GM13977 (cell line): ENCODE data around the gene ZFR2.

Source experiments
- DNase-seq: peaks from one replicate; pipeline ENCODE4 v3.0.0; 2012; ENCODE audit warnings: low spot score
- in situ Hi-C: fragments of 300-500 bp; cut with MboI; formaldehyde crosslinking; loops from one replicate; pipeline ENCODE4 v1.12.0; 2022; ENCODE audit warnings: low sequenced_read_pairs, low pct_unique_long_range_greater_than_20kb, mixed read lengths, inconsistent platforms; ENCODE audit not compliant: unreplicated experiment
- TF ChIP-seq, protein P1 (sequence below): IDR thresholded peaks from 2 replicates; pipeline ENCODE4 v1.5.1; 2012; ENCODE audit warnings: mild to moderate bottlenecking, control low read depth; ENCODE audit not compliant: insufficient read depth; ENCODE audit errors: extremely low read depth, missing control alignments

The ZFR2 gene

DNA sequence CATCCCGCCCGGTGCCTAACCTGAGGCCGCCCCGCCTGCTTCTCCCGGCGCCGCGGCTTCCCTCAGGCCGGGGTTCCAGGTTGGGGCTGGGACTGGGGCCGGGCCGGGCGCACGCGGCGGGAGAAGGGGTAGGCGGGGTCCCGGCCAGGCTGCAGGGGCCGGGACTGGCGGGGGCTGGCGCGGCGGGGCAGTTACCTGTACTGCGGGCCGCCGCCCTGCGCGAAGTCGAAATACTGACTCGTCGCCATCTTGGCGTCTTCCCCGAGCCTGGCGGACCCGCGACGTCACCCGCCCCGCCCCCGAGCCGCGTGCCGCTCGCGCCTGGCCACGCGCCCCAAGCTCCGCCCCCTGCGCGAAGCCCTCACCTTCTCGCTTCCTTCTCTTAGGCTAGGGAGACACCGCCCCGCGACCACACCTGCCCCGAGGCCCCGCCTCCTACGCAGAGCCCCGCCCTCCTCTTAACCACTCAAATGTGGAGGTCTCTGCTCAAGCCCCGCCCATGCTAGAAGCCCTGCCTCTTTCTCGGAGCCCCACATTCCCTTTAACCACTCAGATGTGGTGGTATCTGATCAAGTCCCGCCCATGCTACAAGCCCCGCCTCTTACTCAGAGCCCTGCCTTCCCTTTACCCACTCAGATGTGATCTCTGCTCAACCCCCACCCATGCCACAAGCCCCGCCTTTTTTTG lies at the start of gene ZFR2:
ZFR2 (minus strand) TSS at position 269 of the 687 bp plus-strand sequence; CDS start at position 248, 21 bp downstream.
- in situ Hi-C loops = no loop called here
- TF ChIP-seq, protein P1, sequence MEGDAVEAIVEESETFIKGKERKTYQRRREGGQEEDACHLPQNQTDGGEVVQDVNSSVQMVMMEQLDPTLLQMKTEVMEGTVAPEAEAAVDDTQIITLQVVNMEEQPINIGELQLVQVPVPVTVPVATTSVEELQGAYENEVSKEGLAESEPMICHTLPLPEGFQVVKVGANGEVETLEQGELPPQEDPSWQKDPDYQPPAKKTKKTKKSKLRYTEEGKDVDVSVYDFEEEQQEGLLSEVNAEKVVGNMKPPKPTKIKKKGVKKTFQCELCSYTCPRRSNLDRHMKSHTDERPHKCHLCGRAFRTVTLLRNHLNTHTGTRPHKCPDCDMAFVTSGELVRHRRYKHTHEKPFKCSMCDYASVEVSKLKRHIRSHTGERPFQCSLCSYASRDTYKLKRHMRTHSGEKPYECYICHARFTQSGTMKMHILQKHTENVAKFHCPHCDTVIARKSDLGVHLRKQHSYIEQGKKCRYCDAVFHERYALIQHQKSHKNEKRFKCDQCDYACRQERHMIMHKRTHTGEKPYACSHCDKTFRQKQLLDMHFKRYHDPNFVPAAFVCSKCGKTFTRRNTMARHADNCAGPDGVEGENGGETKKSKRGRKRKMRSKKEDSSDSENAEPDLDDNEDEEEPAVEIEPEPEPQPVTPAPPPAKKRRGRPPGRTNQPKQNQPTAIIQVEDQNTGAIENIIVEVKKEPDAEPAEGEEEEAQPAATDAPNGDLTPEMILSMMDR = no peak
- DNase-seq = no peak

DNA sequence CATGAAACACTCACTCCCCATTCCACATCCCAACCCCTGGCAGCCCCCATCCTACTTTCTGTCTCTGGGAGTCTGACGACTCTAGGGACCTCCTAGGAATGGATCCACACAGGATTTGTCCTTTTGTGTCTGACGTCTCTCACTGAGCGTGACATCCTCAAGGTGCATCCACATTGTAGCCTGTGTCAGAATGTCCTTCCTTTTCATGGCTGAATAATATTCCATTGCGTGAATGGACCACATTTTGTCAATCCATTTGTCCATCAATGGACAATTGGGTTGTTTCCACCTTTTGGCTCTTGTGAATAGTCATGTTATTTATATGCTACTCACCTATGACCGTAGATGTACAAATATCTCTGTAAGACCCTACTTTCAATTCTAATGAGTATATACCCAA lies 47.2 kb upstream of the ZFR2 start:
- TF ChIP-seq, protein P1 = no peak
- in situ Hi-C loops = no loop called here
- DNase-seq = no peak

DNA sequence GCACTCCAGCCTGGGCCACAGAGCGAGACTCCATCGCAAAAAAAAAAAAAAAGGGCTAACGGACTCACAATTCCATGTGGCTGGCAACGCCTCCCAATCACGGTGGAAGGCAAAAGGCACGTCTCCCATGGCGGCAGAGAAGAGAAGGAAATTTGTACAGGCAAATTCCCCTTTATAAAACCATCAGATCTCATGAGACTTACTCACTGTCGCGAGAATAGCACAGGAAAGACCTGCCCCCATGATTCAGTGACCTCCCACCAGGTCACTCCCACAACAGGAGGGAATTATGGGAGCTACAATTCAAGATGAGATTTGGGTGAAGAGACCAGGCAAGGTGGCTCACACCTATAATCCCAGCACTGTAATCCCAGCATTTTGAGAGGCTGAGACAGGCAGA lies 45.4 kb upstream of the ZFR2 start:
- no peak for DNase-seq
- in situ Hi-C loops = no loop called here
- TF ChIP-seq, protein P1 = no peak

DNA sequence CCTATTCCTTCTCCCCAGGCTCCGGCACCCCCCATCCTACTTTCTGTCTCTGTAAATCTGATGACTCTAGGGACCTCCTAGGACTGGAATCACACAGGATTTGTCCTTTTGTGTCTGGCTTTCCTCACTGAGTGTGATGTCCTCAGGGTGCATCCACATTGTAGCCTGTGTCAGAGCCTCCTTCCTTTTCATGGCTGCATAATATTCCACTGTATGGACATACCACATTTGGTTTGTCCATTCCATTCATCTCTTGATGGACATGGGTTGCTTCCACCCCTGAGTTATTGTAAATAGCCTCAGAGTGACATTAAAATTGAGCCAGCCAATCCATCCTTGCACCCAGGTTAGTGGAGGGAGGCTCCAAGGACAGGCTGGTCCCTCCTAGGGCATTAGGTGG lies 41.3 kb upstream of the ZFR2 start:
- TF ChIP-seq, protein P1 = no peak
- in situ Hi-C loops = no loop called here
- no peak for DNase-seq

DNA sequence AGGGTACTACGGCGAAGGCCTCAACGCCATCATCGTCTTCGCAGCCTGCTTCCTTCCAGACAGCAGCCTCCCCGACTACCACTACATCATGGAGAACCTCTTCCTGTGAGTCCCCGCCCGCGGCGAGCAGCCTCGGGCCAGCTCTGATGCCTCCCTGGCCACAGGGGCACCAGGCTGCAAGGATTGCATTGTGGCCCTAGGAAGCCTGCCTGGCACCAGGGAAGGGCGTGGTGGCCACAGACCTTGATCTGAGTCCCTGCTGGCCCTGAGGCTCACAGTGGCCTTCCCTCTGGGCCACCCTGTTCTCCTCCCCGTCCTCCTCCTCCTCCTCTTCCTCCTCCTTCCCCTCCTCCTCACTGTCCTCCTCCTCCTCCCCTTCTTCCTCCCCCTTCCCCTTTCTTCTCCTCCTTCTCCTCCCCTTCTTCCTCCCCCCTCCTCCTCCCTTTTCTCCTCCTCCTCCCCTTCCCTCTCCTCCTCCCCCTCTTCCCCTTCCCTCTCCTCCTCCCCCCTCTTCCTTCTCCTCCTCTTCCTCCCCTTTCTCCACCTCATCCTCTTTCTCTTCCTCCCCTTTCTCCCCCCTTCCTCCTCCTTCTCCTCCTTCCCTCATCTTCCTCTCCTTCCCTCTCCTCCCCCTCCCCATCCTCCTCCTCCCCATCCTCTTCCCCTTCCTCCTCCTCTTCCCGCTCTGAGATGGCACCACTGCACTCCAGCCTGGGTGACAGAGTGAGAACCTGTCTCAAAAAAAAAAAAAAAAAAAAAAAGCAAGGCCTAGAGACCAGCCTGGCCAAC lies 39.6 kb upstream of the ZFR2 start:
- TF ChIP-seq, protein P1 = no peak
- in situ Hi-C loops = no loop called here
- no peak for DNase-seq

DNA sequence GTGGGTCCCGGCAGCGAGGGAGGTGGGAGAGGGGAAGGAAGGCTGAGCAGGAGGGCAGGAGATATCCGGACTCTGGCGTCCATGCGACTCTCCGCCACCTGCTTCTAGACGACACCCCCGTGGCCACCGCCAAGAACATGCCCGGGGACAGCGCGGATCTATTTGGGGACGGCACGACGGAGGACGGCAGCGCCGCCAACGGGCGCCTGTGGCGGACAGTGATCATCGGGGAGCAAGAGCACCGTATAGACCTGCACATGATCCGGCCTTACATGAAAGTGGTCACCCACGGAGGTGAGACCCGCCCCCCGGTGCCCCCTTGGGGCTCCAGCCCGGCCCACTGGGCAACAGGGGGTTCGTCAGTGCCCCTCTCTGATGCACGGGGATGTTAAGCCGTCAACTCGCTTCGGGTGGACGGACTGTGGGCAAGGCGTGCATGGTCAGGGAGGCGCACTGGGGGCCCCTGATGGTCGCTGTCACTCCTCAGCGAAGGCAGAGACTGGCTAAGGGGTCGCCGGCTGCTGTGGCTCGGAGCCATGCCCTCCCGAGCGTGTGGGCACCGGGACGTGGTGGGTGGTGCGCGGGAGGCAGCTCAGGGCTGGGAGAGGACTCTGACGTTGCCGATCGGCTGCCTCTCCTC lies 38.9 kb upstream of the ZFR2 start:
- TF ChIP-seq, protein P1 = no peak
- no peak for DNase-seq
- in situ Hi-C loops = no loop called here
